ENCODE measurements around the gene ATP8B1.

- no peak for TF ChIP-seq EZH2 (IDR thresholded peaks at IDR 0.05; ENCODE audit: low read depth, unreplicated experiment)
- no peak for TF ChIP-seq CTCF (conservative IDR thresholded peaks at IDR 0.05; ENCODE audit: low read depth in 2 of 2)
- no peak for TF ChIP-seq POLR2AphosphoS5 (IDR thresholded peaks at IDR 0.05; ENCODE audit: low read depth)
Observed at GRCh38 chr18:57629422-57629821, 173.7 kb downstream of the ATP8B1 start.
